ENCODE data around the gene MUC5AC. TPM values are rescaled to one million over a fixed set of nuclear protein-coding genes. Genes with fewer than 3 reads are reported as not detected.

The MUC5AC gene
- total RNA-seq, 4 donors from 2014 or later = not detected

- Histone ChIP-seq H3K36me3 (no peaks in the 10 kb centered on the region), H3K4me1 (no peaks in the 10 kb centered on the region), H3K27me3 (no peaks in the 10 kb centered on the region), H3K9me3 (no peaks in the 10 kb centered on the region), H3K27ac (no peak overlapping the region), H3K4me3 (no peak overlapping the region)
- intact Hi-C loops (cut with DNase I; ENCODE audit: low total_unique reads) = no loop called here
- TF ChIP-seq EP300 (IDR thresholded peaks at IDR 0.05; ENCODE audit: low read depth) = no peak
- no peak for TF ChIP-seq POLR2A (IDR thresholded peaks at IDR 0.05)
- no peak for TF ChIP-seq POLR2AphosphoS5 (IDR thresholded peaks at IDR 0.05)
- no peak for TF ChIP-seq CTCF (IDR thresholded peaks at IDR 0.05)
- in situ Hi-C loops (cut with MboI; ENCODE audit: low pct_ligation_motif_present in 1 of 4, low pct_unique_long_range_greater_than_20kb in 1 of 4, low sequenced_read_pairs in 3 of 4) = no loop called here
- no peak for DNase-seq
- WGBS, 2 donors (ENCODE audit: low coverage in 1 of 2) = 91% methylated on average over 32 of the region's 39 CpGs; no CpG with 5 or more reads in 1 of the 2 donors
These were observed 17.0 kb downstream of the MUC5AC start for GRCh38 chr11:1174441-1175370.

GRCh38 chr11:1175461-1176223 lies 17.9 kb downstream of the MUC5AC start:
- no peak for TF ChIP-seq POLR2A (IDR thresholded peaks at IDR 0.05)
- no peak for TF ChIP-seq CTCF (IDR thresholded peaks at IDR 0.05)
- no peak for TF ChIP-seq EP300 (IDR thresholded peaks at IDR 0.05; ENCODE audit: low read depth)
- TF ChIP-seq POLR2AphosphoS5 (IDR thresholded peaks at IDR 0.05) = no peak
- in situ Hi-C loops (cut with MboI; ENCODE audit: low pct_ligation_motif_present in 1 of 4, low pct_unique_long_range_greater_than_20kb in 1 of 4, low sequenced_read_pairs in 3 of 4) = no loop called here
- Histone ChIP-seq H3K4me1 (no peaks in the 10 kb centered on the region), H3K27ac (no peak overlapping the region), H3K36me3 (no peaks in the 10 kb centered on the region), H3K27me3 (peaks cover 4% of the 10 kb centered on the region), H3K9me3 (no peaks in the 10 kb centered on the region), H3K4me3 (no peak overlapping the region)
- intact Hi-C loops (cut with DNase I; ENCODE audit: low total_unique reads) = no loop called here
- no peak for DNase-seq
- 74 to 90% methylated on average over 11 to 22 of the region's 22 CpGs for WGBS, 2 donors (ENCODE audit: low coverage in 1 of 2)

DNA sequence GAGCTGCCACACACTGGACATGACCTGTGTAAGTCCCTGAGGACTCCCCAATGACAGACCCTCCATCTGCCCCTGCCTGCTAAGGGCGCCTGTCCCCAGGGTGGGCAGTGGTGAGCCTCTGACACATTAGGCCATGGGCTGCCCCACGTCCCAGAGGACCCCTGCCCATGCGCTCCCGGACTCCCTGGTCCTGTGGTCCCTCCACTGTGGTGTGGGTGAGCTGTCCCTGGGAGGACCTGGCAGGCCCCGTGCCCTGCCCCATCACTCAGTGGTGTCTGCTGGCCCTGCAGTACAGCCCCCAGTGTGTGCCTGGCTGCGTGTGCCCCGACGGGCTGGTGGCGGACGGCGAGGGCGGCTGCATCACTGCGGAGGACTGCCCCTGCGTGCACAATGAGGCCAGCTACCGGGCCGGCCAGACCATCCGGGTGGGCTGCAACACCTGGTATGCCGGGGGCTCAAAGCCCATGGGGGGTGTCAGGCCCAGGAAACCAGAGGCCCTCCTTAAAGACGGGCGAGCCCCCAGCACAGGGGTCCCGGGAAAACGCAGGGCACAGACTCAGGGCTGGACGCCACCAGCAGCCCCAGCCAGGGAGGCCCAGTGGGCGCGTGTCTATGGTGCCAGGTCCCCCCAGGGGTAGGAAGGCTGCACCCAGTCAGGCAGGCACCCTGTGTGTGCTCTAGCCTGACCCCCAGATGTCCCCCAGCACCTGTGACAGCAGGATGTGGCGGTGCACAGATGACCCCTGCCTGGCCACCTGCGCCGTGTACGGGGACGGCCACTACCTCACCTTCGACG lies 18.7 kb downstream of the MUC5AC start:
- no peaks in the 10 kb centered on the region for H3K4me1 ChIP-seq
- DNase-seq = no peak
- H3K36me3 ChIP-seq = no peaks in the 10 kb centered on the region
- H3K27ac ChIP-seq = no peak overlapping the region
- TF ChIP-seq EP300 (IDR thresholded peaks at IDR 0.05; ENCODE audit: low read depth) (no peak), POLR2A (IDR thresholded peaks at IDR 0.05) (no peak), CTCF (IDR thresholded peaks at IDR 0.05) (no peak), POLR2AphosphoS5 (IDR thresholded peaks at IDR 0.05) (no peak)
- WGBS, 2 donors (ENCODE audit: low coverage in 1 of 2) = 90% methylated on average over 19 of the region's 32 CpGs; no CpG with 5 or more reads in 1 of the 2 donors
- in situ Hi-C loops (cut with MboI; ENCODE audit: low pct_ligation_motif_present in 1 of 4, low pct_unique_long_range_greater_than_20kb in 1 of 4, low sequenced_read_pairs in 3 of 4) (no loop called here), intact Hi-C loops (cut with DNase I; ENCODE audit: low total_unique reads) (no loop called here)
- H3K9me3 ChIP-seq = no peaks in the 10 kb centered on the region
- peaks cover 6% of the 10 kb centered on the region for H3K27me3 ChIP-seq
- H3K4me3 ChIP-seq = no peak overlapping the region

Measured in transverse colon (tissue), 4 donors.